Measurements from ENCODE around the gene HCRTR2.

HCRTR2 gene

DNA sequence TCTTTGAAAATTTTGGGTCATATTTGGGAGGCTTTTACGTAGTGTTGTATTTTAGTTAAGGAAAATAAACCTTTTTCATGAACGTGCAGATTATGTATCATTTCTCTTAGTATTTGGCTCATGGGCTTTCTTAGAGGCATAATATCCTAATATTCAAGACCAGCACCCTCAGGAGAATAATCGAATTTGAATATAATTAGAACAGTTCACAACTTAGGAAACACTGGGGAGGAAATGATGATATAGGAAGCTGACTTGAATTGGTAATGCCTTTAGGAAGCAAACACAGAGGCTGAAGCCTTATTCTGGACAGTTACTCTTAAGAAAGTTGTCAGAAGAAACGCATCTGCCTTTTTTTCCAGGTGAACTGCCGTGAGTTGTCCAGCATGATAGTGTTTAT is 152.9 kb downstream of the HCRTR2 start, which contains the start of gene GFRAL:
TSS of gene GFRAL (plus strand) at position 301 of the 400 bp plus-strand sequence. CDS start at position 387, 86 bp downstream.
- DNase-seq (ENCODE audit: low spot score), result no peak

Data from D341Med (cell line).